ENCODE results near the gene OLIG1.

DNA sequence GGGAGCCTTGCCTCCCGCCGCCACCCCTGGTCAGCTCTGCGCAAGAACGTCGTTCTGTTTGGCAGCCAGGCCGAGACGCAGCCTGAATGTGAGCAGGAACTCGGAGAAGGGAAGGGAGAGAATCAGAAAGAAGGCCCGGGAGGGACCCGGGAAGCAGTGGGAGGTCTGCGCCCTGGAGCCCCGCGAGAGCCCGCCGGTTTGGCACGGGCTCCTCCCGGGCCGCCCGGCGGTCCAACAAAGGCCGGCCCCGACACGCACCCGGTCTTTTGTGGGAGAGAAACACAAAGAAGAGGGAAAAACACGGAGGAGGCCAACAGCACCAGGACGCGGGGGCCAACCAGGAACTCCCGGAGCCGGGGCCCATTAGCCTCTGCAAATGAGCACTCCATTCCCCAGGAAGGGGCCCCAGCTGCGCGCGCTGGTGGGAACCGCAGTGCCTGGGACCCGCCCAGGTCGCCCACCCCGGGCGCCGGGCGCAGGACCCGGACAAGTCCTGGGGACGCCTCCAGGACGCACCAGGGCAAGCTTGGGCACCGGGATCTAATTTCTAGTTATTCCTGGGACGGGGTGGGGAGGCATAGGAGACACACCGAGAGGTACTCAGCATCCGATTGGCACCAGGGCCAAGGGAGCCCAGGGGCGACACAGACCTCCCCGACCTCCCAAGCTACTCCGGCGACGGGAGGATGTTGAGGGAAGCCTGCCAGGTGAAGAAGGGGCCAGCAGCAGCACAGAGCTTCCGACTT lies 46.9 kb upstream of the OLIG1 start:
- TF ChIP-seq, protein P1, sequence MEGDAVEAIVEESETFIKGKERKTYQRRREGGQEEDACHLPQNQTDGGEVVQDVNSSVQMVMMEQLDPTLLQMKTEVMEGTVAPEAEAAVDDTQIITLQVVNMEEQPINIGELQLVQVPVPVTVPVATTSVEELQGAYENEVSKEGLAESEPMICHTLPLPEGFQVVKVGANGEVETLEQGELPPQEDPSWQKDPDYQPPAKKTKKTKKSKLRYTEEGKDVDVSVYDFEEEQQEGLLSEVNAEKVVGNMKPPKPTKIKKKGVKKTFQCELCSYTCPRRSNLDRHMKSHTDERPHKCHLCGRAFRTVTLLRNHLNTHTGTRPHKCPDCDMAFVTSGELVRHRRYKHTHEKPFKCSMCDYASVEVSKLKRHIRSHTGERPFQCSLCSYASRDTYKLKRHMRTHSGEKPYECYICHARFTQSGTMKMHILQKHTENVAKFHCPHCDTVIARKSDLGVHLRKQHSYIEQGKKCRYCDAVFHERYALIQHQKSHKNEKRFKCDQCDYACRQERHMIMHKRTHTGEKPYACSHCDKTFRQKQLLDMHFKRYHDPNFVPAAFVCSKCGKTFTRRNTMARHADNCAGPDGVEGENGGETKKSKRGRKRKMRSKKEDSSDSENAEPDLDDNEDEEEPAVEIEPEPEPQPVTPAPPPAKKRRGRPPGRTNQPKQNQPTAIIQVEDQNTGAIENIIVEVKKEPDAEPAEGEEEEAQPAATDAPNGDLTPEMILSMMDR (IDR thresholded peaks at IDR 0.05) = no peak
- TF ChIP-seq POLR2A (IDR thresholded peaks at IDR 0.05) = no peak
